ENCODE results near the gene PCDHGA9.
"Not testable (repeated sequence)": the region's sequence is repeated elsewhere in the genome, so short reads cannot be mapped to it uniquely, and the experiment has no call there.

Gene PCDHGA9

GRCh38 chr5:141414548-141415274 lies 12.1 kb downstream of the PCDHGA9 start:
- DNase-seq: not testable (repeated sequence)

DNA sequence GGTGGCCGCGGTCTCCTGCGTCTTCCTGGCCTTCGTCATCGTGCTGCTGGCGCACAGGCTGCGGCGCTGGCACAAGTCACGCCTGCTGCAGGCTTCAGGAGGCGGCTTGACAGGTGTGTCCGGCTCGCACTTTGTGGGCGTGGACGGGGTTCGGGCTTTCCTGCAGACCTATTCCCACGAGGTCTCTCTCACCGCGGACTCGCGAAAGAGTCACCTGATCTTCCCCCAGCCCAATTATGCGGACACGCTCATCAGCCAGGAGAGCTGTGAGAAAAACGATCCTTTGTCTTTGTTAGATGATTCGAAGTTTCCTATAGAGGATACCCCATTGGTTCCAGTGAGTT lies 12.7 kb downstream of the PCDHGA9 start:
- DNase-seq: not testable (repeated sequence)

GRCh38 chr5:141417494-141418172 lies 15.1 kb downstream of the PCDHGA9 start, which contains the start of gene PCDHGB7:
Gene PCDHGB7 (plus strand): TSS chr5:141417677. CDS start chr5:141417860, 183 bp downstream.
- DNase-seq: peak; percentile 46 to 55

GRCh38 chr5:141419074-141419880 lies 16.7 kb downstream of the PCDHGA9 start:
- no peak for DNase-seq

GRCh38 chr5:141420855-141421488 lies 18.4 kb downstream of the PCDHGA9 start, which contains the start of gene PCDHGA11:
Gene PCDHGA11 (plus strand): TSS chr5:141421051. CDS start chr5:141421228, 177 bp downstream.
- DNase-seq: peak; percentile 34 to 55

GRCh38 chr5:141421489-141421855 lies 18.9 kb downstream of the PCDHGA9 start:
- no peak for DNase-seq

DNA sequence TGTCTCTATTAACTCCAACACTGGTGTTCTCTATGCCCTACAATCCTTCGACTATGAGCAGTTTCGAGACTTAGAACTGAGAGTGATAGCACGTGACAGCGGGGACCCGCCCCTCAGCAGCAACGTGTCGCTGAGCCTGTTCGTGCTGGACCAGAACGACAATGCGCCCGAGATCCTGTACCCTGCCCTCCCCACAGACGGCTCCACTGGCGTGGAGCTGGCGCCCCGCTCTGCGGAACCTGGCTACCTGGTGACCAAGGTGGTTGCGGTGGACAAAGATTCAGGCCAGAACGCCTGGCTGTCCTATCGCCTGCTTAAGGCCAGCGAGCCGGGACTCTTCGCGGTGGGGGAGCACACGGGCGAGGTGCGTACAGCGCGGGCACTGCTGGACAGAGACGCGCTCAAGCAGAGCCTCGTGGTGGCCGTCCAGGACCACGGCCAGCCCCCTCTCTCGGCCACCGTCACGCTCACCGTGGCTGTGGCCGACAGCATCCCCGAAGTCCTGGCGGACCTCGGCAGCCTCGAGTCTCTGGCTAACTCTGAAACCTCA lies 20.2 kb downstream of the PCDHGA9 start:
- DNase-seq: no peak

- no peak for DNase-seq
These were observed 25.3 kb downstream of the PCDHGA9 start for GRCh38 chr5:141427783-141428426.

- DNase-seq: peak; percentile 27 to 42
These were observed 27.9 kb downstream of the PCDHGA9 start, which contains the start of gene PCDHGA12 for GRCh38 chr5:141430332-141431113. Gene PCDHGA12 (plus strand): TSS chr5:141430507. CDS start chr5:141430760, 253 bp downstream.

DNA sequence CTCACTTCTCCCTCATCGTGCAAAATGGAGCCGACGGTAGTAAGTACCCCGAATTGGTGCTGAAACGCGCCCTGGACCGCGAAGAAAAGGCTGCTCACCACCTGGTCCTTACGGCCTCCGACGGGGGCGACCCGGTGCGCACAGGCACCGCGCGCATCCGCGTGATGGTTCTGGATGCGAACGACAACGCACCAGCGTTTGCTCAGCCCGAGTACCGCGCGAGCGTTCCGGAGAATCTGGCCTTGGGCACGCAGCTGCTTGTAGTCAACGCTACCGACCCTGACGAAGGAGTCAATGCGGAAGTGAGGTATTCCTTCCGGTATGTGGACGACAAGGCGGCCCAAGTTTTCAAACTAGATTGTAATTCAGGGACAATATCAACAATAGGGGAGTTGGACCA lies 28.7 kb downstream of the PCDHGA9 start:
- DNase-seq: no peak

DNA sequence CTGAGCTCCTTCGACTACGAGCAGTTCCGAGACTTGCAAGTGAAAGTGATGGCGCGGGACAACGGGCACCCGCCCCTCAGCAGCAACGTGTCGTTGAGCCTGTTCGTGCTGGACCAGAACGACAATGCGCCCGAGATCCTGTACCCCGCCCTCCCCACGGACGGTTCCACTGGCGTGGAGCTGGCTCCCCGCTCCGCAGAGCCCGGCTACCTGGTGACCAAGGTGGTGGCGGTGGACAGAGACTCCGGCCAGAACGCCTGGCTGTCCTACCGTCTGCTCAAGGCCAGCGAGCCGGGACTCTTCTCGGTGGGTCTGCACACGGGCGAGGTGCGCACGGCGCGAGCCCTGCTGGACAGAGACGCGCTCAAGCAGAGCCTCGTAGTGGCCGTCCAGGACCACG lies 29.7 kb downstream of the PCDHGA9 start:
- not testable (repeated sequence) for DNase-seq

DNA sequence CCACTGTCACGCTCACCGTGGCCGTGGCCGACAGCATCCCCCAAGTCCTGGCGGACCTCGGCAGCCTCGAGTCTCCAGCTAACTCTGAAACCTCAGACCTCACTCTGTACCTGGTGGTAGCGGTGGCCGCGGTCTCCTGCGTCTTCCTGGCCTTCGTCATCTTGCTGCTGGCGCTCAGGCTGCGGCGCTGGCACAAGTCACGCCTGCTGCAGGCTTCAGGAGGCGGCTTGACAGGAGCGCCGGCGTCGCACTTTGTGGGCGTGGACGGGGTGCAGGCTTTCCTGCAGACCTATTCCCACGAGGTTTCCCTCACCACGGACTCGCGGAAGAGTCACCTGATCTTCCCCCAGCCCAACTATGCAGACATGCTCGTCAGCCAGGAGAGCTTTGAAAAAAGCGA lies 30.1 kb downstream of the PCDHGA9 start:
- DNase-seq: not testable (repeated sequence)

DNA sequence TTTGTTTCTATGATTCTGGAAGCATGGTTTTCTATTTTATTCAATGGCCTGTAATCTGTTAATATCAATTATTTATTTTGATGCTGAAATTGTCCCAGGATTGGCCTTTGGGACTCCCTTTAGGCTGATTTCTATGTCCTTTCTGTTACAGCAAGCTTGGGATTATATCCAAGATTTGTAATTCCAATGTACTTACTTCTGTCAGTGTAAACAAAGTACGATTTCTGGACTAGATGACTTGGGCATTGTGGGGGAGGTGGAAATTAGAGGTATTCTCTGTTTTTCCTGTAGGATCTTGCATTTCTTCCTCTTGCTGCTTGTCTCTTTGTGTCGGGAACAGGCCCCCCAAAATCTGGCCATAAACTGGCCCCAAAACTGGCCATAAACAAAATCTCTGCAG lies 31.4 kb downstream of the PCDHGA9 start:
- DNase-seq: no peak

DNA sequence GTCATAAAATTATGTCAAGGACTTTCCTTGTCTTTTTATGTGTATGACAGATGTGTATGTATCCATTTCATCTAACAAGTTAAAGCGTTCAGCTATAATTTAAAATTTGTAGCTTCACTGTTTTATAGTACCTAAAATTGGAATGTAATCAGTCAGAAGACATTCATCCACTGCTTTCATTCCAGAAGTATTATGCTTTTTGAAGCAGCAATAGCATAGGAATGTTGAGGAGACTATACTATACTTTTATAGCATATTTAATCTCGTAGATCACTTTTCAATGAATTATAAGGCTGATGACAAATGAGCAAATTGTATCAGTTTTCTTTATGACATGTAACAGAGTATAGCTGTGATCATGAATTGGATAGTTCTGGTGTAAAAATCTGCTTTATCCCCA lies 34.6 kb downstream of the PCDHGA9 start:
- no peak for DNase-seq

DNA sequence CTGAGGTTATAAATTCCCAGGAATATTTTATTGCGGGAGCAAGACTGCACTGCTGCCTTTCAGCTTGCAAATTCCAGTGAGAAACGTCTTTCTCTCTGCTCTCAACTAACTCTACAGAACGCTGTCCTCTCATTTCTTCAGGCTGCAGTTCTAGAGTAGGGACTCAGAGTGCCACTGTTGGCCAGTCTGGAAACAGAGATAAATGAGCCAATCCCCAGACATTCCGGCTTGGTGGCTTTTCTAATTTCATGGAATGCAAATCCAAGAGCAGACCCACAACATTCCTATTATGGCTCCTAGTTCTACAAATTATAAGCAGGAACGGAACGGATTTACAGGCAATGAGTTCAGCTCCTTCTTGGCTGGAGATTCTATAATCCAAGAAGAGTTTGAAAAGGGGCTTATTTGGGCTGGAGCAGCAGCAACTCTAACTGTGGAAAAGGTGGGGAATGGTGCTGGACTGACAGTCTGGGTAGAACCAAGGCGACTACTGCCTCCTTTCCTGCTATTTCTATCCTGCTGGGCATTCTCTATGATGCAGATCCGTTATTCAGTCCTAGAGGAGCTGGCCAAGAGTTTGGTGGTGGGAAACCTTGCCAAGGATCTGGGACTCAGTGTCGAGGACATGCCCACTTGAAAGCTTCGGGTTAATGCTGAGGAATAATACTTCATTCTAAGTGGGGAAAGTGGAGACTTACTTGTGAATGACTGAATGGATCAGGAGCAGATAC lies 37.0 kb downstream of the PCDHGA9 start:
- DNase-seq: no peak

- no peak for DNase-seq
These were observed 37.8 kb downstream of the PCDHGA9 start for GRCh38 chr5:141440341-141440740.

GRCh38 chr5:141441571-141442170 lies 39.1 kb downstream of the PCDHGA9 start:
- DNase-seq: no peak

All from CD4-positive, alpha-beta T cell treated with Interleukin-4 for 1 hour (primary cell).